ENCODE measurements around the gene CDC5L.
A peak's percentile ranks its signal among the peaks of the same experiment; 100 is the strongest.

Gene CDC5L

DNA sequence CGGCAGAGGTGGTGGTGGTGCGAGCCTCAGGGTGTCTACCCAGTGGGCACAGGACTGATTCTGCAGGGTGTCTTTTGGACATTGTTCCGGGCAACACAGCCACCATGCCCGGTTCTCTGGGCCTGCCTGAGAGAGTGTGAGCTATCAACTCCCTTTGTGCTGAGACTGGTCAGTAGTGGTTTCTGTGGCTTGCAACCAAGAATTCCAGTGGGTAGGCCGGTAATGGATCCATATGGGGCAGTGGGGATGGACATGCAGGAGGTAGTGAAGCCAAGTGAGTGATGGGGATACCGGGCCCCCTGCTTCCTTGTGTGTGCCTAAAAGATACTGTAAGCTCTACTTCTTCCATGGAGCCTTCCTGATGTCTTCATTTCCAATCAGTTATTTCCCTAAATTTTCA is 71.0 kb downstream of the CDC5L start:
- Histone ChIP-seq H3K9ac (no peak overlapping the region), H3K27me3 (ENCODE audit: control insufficient read depth, insufficient read depth, low read length) (no peaks in the 10 kb centered on the region)

DNA sequence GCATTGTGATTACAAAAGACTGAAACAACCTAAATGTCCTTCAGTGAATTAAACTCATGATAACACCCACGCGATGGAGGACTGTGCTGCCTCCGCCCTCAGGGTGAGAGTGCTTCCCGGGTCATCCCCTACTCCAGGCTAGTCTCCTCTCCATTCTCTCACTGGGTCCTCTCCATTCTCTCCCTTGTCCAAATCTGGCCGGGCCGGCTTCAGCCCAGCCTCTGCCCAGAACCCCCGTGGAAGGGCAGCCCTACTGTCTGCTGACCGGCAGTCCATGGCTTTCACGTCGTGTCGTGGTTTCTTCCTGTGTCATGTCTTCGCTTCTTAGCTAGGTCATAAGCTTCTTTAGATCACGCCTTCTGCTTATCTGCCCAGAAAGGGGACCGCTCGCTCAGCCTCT is 74.8 kb downstream of the CDC5L start:
- H3K79me2 ChIP-seq: no peaks in the 10 kb centered on the region
- TF ChIP-seq, protein P1, sequence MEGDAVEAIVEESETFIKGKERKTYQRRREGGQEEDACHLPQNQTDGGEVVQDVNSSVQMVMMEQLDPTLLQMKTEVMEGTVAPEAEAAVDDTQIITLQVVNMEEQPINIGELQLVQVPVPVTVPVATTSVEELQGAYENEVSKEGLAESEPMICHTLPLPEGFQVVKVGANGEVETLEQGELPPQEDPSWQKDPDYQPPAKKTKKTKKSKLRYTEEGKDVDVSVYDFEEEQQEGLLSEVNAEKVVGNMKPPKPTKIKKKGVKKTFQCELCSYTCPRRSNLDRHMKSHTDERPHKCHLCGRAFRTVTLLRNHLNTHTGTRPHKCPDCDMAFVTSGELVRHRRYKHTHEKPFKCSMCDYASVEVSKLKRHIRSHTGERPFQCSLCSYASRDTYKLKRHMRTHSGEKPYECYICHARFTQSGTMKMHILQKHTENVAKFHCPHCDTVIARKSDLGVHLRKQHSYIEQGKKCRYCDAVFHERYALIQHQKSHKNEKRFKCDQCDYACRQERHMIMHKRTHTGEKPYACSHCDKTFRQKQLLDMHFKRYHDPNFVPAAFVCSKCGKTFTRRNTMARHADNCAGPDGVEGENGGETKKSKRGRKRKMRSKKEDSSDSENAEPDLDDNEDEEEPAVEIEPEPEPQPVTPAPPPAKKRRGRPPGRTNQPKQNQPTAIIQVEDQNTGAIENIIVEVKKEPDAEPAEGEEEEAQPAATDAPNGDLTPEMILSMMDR (IDR thresholded peaks at IDR 0.05): no peak
- H3K9me3 ChIP-seq (ENCODE audit: control insufficient read depth, low read length): no peaks in the 10 kb centered on the region
- no peak overlapping the region for H3K4me3 ChIP-seq (ENCODE audit: low read depth, low read length)
- H2AFZ ChIP-seq: no peak overlapping the region
- H3K9ac ChIP-seq: no peak overlapping the region
- no peak overlapping the region for H3K4me2 ChIP-seq (ENCODE audit: low read length)
- H3K27ac ChIP-seq: no peak overlapping the region
- H3K27me3 ChIP-seq (ENCODE audit: control insufficient read depth, insufficient read depth, low read length): no peaks in the 10 kb centered on the region
- peaks cover 28% of the 10 kb centered on the region for H3K4me1 ChIP-seq
- no peaks in the 10 kb centered on the region for H3K36me3 ChIP-seq (ENCODE audit: control insufficient read depth, insufficient read depth, low read length)

More for the DNA sequence above, 71.0 kb downstream of the CDC5L start:
- Histone ChIP-seq H3K27ac (no peak overlapping the region), H3K36me3 (ENCODE audit: control insufficient read depth, insufficient read depth, low read length) (no peaks in the 10 kb centered on the region), H2AFZ (no peak overlapping the region), H3K4me2 (ENCODE audit: low read length) (no peak overlapping the region), H3K4me3 (ENCODE audit: low read depth, low read length) (no peak overlapping the region), H3K4me1 (peaks cover 6% of the 10 kb centered on the region), H3K9me3 (ENCODE audit: control insufficient read depth, low read length) (no peaks in the 10 kb centered on the region), H3K79me2 (no peaks in the 10 kb centered on the region)
- TF ChIP-seq, protein P1 (IDR thresholded peaks at IDR 0.05): no peak

DNA sequence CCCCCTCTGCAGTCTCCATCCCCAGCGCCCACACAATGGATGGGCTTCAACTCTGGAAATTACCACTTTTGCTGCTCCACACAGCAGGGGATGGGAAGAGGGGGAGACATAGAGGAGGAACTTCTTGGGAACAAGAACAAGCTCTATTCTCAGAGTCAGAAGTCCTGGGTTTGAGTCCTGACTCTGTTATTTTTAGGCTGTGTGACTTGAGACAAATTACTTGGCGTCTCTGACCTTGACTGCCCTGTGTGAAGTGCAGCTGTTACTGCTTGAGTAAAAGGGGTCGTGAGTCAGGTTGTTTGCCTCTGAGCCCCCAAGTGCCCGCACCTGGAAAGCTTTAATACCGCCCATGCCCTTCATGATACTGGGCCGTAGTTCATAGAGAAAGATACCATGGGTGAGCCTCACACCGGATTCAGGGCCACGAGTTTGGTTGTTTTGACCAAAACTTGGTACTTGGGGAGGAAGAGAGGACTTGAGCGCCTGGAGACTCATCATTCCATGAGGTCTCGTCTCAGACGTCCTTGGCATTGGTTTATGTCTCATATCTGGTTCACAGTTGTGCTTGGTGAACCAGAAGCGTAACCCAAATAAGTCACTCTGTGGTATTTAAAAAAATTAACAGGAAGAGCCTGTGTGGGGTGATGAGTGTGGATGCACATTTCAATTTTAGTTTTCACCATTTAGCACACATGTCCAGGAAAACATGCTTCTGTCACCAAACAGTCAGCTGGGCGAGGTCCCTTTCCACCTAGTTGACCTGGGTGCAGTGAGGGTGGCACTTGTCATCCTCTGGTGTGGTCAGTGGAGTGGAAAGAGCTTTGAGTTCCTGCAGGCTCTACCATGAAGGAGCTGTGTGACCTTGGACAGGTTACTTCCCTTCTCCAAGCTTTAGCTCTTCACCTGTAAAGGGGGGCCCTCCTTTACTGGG is 75.6 kb downstream of the CDC5L start:
- H3K27ac ChIP-seq: peak overlapping the region; percentile 91
- H3K4me3 ChIP-seq (ENCODE audit: low read depth, low read length): no peak overlapping the region
- H3K9me3 ChIP-seq (ENCODE audit: control insufficient read depth, low read length): no peaks in the 10 kb centered on the region
- no peaks in the 10 kb centered on the region for H3K27me3 ChIP-seq (ENCODE audit: control insufficient read depth, insufficient read depth, low read length)
- H2AFZ ChIP-seq: peak overlapping the region; percentile 31
- H3K4me1 ChIP-seq: peaks cover 28% of the 10 kb centered on the region
- no peaks in the 10 kb centered on the region for H3K36me3 ChIP-seq (ENCODE audit: control insufficient read depth, insufficient read depth, low read length)
- TF ChIP-seq, protein P1 (IDR thresholded peaks at IDR 0.05): no peak
- H3K79me2 ChIP-seq: no peaks in the 10 kb centered on the region
- H3K9ac ChIP-seq: no peak overlapping the region
- H3K4me2 ChIP-seq (ENCODE audit: low read length): no peak overlapping the region

DNA sequence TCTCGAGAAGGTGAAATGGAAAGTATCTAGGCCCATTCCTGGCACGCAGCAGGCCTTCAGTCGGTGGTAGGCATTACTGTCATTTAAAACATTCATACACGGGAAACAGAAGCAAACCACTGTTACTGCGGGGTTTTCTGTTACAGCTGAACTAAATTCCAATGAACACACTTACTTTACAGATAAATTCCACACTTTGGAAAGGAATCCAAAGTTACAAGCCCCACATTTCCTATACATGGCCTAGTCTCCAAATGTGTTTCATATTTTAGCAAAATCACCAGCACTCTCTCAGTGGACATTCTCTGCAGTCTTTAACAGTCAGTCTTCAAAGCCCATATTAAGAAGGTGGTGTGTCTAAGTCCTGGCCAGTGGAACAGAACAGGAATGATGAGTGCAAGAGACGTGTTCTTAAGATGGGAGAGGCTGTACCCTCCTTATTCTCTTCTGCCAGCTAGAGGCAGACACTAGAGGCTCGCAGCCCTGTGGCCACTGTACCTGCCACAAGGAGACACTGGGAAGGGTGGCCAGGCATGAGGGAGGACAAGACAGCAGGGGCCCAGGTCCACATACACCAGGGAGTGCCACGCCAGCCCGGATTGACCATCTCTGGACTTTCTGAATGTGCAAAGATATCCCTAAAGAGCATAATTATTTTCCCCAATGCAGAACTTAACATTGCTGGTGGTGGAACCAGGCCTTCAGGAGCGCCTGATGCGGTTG is 76.4 kb downstream of the CDC5L start:
- TF ChIP-seq, protein P1 (IDR thresholded peaks at IDR 0.05): no peak
- no peak overlapping the region for H3K4me3 ChIP-seq (ENCODE audit: low read depth, low read length)
- no peak overlapping the region for H3K4me2 ChIP-seq (ENCODE audit: low read length)
- H3K9ac ChIP-seq: no peak overlapping the region
- H3K79me2 ChIP-seq: no peaks in the 10 kb centered on the region
- peaks cover 28% of the 10 kb centered on the region for H3K4me1 ChIP-seq
- no peaks in the 10 kb centered on the region for H3K27me3 ChIP-seq (ENCODE audit: control insufficient read depth, insufficient read depth, low read length)
- peak overlapping the region; percentile 91 for H3K27ac ChIP-seq
- no peaks in the 10 kb centered on the region for H3K9me3 ChIP-seq (ENCODE audit: control insufficient read depth, low read length)
- peak overlapping the region; percentile 31 for H2AFZ ChIP-seq
- H3K36me3 ChIP-seq (ENCODE audit: control insufficient read depth, insufficient read depth, low read length): no peaks in the 10 kb centered on the region

Data from parathyroid adenoma (tissue), 2 donors.